Liver (tissue), 9 donors: ENCODE results near the gene PFDN6. TPM values are rescaled to one million over a fixed set of nuclear protein-coding genes. Genes with fewer than 3 reads are reported as not detected.

Experiments used
- DNase-seq: peaks from one replicate; pipeline ENCODE4 v3.0.0-alpha.2; 2017; ENCODE audit warnings: low spot score
- H3K27ac ChIP-seq, 2 donors: one replicate each; pipeline ENCODE4 v1.7.0; 2013; ENCODE audit warnings: inconsistent platforms in 2 of 2, low read length in 2 of 2, control low read depth in 1 of 2, low read depth in 1 of 2, mild to moderate bottlenecking in 1 of 2
- H3K27me3 ChIP-seq, 4 donors: one replicate each; pipeline versions ENCODE4 v1.6.1 to v1.7.0; 2013; ENCODE audit warnings: low read length in 3 of 4, inconsistent platforms in 1 of 4, mild to moderate bottlenecking in 1 of 4, moderate library complexity in 1 of 4; ENCODE audit not compliant: control insufficient read depth in 4 of 4, insufficient read depth in 4 of 4
- H3K36me3 ChIP-seq, 4 donors: one replicate each; pipeline versions ENCODE4 v1.6.1 to v1.7.0; 2013; ENCODE audit warnings: low read length in 3 of 4, mild to moderate bottlenecking in 3 of 4, low read depth in 1 of 4, moderate library complexity in 1 of 4; ENCODE audit not compliant: control insufficient read depth in 4 of 4, insufficient read depth in 3 of 4
- H3K4me1 ChIP-seq, 4 donors: one replicate each; pipeline versions ENCODE4 v1.6.1 to v1.7.0; 2013; ENCODE audit warnings: low read length in 3 of 4, mild to moderate bottlenecking in 3 of 4, moderate library complexity in 1 of 4; ENCODE audit not compliant: control insufficient read depth in 4 of 4, insufficient read depth in 4 of 4
- H3K4me3 ChIP-seq, 3 donors: one replicate each; pipeline versions ENCODE4 v1.6.1 to v1.7.0; 2013; ENCODE audit warnings: low read length in 3 of 3, control low read depth in 1 of 3, low read depth in 1 of 3, mild to moderate bottlenecking in 1 of 3
- H3K9ac ChIP-seq, 2 donors: one replicate each; pipeline ENCODE4 v1.7.0; 2013; ENCODE audit warnings: low read length in 2 of 2, mild to moderate bottlenecking in 2 of 2, moderate library complexity in 2 of 2, control low read depth in 1 of 2, low read depth in 1 of 2
- H3K9me3 ChIP-seq, 4 donors: one replicate each; pipeline versions ENCODE4 v1.6.1 to v1.7.0; 2013; ENCODE audit warnings: low read length in 3 of 4; ENCODE audit not compliant: control insufficient read depth in 4 of 4
- EGR1 ChIP-seq, 2 donors: IDR thresholded peaks; 2 replicates each; pipeline ENCODE4 v1.6.1; 2016 to 2018; ENCODE audit warnings: antibody characterized with exemption in 2 of 2, low read depth in 2 of 2
- FOXA1 ChIP-seq: IDR thresholded peaks from 2 replicates; pipeline ENCODE4 v1.6.1; 2016; ENCODE audit warnings: antibody characterized with exemption
- FOXA2 ChIP-seq: IDR thresholded peaks from 2 replicates; pipeline ENCODE4 v1.6.1; 2016; ENCODE audit warnings: antibody characterized with exemption
- GABPA ChIP-seq, 2 donors: IDR thresholded peaks in 1 of 2; conservative IDR thresholded peaks in 1 of 2; 2 replicates each; pipeline ENCODE4 v1.6.1; 2016; ENCODE audit warnings: antibody characterized with exemption in 2 of 2, mild to moderate bottlenecking in 1 of 2, moderate library complexity in 1 of 2
- HNF4A ChIP-seq, 2 donors: conservative IDR thresholded peaks; 2 replicates each; pipeline ENCODE4 v1.6.1; 2016; ENCODE audit warnings: antibody characterized with exemption in 2 of 2, mild to moderate bottlenecking in 2 of 2
- HNF4G ChIP-seq: IDR thresholded peaks from 2 replicates; pipeline ENCODE4 v1.6.1; 2016; ENCODE audit warnings: antibody characterized with exemption
- JUND ChIP-seq, 2 donors: IDR thresholded peaks; 2 replicates each; pipeline ENCODE4 v1.6.1; 2016; ENCODE audit warnings: antibody characterized with exemption in 2 of 2
- NR2F2 ChIP-seq: IDR thresholded peaks from 2 replicates; pipeline ENCODE4 v1.6.1; 2016; ENCODE audit warnings: antibody characterized with exemption
- RAD21 ChIP-seq, 2 donors: IDR thresholded peaks; 2 replicates each; pipeline ENCODE4 v1.6.1; 2016; ENCODE audit warnings: antibody characterized with exemption in 2 of 2, mild to moderate bottlenecking in 2 of 2
- SP1 ChIP-seq: IDR thresholded peaks from 2 replicates; pipeline ENCODE4 v1.6.1; 2018; ENCODE audit warnings: antibody characterized with exemption, mild to moderate bottlenecking
- TAF1 ChIP-seq: conservative IDR thresholded peaks from 2 replicates; pipeline ENCODE4 v1.6.1; 2016; ENCODE audit warnings: antibody characterized with exemption, mild to moderate bottlenecking
- YY1 ChIP-seq: IDR thresholded peaks from 2 replicates; pipeline ENCODE4 v1.6.1; 2016; ENCODE audit warnings: antibody characterized with exemption, mild to moderate bottlenecking
- WGBS: extraction: QIAGEN DNeasy Blood & Tissue Kit; methylation state at CpG from one replicate; pipeline ENCODE4 v1.1.7; 2013; 5-methylcytosine and 5-hydroxymethylcytosine counted together
- polyA plus RNA-seq, 2 donors: library from polyadenylated mRNA; stranded (reverse) in 1 of 2; unstranded in 1 of 2; fragments of 200-250 nt in 1 of 2; fragments of >200 nt in 1 of 2; fragmentation: Nextera tagmentation in 1 of 2; extraction: Ambion mirVana in 1 of 2; gene quantifications; one replicate each; pipeline versions ENCODE4 v1.2.1 to v1.2.3, GENCODE V29; 2013 to 2015
- total RNA-seq, 2 donors: library from RNA; depleted of rRNA; stranded (reverse); fragments of >200 nt; gene quantifications; one replicate each; pipeline ENCODE4 v1.2.3, GENCODE V29; 2014
- TF ChIP-seq, protein P1 (sequence below): IDR thresholded peaks from 2 replicates; pipeline ENCODE4 v1.6.1; 2016; ENCODE audit warnings: antibody characterized with exemption, mild to moderate bottlenecking
- TF ChIP-seq, protein P2 (sequence below): IDR thresholded peaks from 2 replicates; pipeline ENCODE4 v1.6.1; 2016; ENCODE audit warnings: antibody characterized with exemption
- TF ChIP-seq, protein P3 (sequence below): IDR thresholded peaks from 2 replicates; pipeline ENCODE4 v1.6.1; 2016; ENCODE audit warnings: antibody characterized with exemption
- TF ChIP-seq, protein P4 (sequence below): IDR thresholded peaks from 2 replicates; pipeline ENCODE4 v1.6.1; 2016; ENCODE audit warnings: antibody characterized with exemption
- TF ChIP-seq, protein P5 (sequence below): fragments of 150-350 bp; IDR thresholded peaks from 2 replicates; pipeline ENCODE4 v1.5.1; 2017; ENCODE audit warnings: improper control_type of control experiment, low read depth, low read length; ENCODE audit not compliant: missing input control
- donor health status: healthy.
- donor health status: healthy.
- donor health status: healthy.
- donor health status: healthy.
- donor health status: healthy.

PFDN6 gene
- total and polyA plus RNA-seq, 4 donors, result 6.5 to 60.1 (median 17.4) TPM

DNA sequence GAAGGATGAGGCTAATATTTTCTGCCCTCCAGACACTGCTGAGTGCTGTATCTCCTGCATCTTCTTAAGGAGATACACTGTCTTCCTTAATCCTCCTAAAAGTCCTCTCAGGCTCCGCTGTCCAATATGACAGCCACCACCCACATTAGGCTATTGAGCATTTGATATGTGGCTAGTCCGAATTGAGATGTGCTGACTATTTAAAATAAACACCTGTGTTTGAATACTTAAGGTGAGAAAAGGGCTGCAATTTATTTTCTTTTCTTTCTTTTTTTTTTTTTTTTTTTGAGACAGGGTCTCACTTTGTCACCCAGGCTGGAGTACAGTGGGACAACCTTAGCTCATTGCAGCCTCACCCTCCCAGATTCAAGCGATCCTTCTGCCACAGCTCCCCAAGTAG, 12.5 kb downstream of the PFDN6 start:
- Histone ChIP-seq H3K9me3 (no peaks in the 10 kb centered on the region), H3K27me3 (no peaks in the 10 kb centered on the region), H3K4me3 (no peak overlapping the region), H3K27ac (no peak overlapping the region), H3K36me3 (peaks cover 6 to 24% (median 12%) of the 10 kb centered on the region in 4 donors), H3K4me1 (peaks cover 7 to 22% (median 20%) of the 10 kb centered on the region in 4 donors), H3K9ac (no peak overlapping the region)
- WGBS, result 88% methylated on average over 3 of the region's 3 CpGs
- DNase-seq, result no peak
- TF ChIP-seq GABPA (IDR thresholded peaks at IDR 0.05 in 1 of 2, conservative IDR thresholded peaks at IDR 0.05 in 1 of 2) (no peak), TAF1 (no peak), HNF4G (no peak), RAD21 (IDR thresholded peaks at IDR 0.05) (no peak), YY1 (no peak), JUND (IDR thresholded peaks at IDR 0.05) (no peak), FOXA2 (no peak), EGR1 (IDR thresholded peaks at IDR 0.05; ENCODE audit: low read depth in 2 of 2) (no peak), FOXA1 (no peak), NR2F2 (no peak), HNF4A (conservative IDR thresholded peaks at IDR 0.05) (no peak), SP1 (no peak)
- TF ChIP-seq, protein P1, sequence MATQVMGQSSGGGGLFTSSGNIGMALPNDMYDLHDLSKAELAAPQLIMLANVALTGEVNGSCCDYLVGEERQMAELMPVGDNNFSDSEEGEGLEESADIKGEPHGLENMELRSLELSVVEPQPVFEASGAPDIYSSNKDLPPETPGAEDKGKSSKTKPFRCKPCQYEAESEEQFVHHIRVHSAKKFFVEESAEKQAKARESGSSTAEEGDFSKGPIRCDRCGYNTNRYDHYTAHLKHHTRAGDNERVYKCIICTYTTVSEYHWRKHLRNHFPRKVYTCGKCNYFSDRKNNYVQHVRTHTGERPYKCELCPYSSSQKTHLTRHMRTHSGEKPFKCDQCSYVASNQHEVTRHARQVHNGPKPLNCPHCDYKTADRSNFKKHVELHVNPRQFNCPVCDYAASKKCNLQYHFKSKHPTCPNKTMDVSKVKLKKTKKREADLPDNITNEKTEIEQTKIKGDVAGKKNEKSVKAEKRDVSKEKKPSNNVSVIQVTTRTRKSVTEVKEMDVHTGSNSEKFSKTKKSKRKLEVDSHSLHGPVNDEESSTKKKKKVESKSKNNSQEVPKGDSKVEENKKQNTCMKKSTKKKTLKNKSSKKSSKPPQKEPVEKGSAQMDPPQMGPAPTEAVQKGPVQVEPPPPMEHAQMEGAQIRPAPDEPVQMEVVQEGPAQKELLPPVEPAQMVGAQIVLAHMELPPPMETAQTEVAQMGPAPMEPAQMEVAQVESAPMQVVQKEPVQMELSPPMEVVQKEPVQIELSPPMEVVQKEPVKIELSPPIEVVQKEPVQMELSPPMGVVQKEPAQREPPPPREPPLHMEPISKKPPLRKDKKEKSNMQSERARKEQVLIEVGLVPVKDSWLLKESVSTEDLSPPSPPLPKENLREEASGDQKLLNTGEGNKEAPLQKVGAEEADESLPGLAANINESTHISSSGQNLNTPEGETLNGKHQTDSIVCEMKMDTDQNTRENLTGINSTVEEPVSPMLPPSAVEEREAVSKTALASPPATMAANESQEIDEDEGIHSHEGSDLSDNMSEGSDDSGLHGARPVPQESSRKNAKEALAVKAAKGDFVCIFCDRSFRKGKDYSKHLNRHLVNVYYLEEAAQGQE, result no peak
- TF ChIP-seq, protein P2, sequence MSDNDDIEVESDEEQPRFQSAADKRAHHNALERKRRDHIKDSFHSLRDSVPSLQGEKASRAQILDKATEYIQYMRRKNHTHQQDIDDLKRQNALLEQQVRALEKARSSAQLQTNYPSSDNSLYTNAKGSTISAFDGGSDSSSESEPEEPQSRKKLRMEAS, result no peak
- TF ChIP-seq, protein P3, sequence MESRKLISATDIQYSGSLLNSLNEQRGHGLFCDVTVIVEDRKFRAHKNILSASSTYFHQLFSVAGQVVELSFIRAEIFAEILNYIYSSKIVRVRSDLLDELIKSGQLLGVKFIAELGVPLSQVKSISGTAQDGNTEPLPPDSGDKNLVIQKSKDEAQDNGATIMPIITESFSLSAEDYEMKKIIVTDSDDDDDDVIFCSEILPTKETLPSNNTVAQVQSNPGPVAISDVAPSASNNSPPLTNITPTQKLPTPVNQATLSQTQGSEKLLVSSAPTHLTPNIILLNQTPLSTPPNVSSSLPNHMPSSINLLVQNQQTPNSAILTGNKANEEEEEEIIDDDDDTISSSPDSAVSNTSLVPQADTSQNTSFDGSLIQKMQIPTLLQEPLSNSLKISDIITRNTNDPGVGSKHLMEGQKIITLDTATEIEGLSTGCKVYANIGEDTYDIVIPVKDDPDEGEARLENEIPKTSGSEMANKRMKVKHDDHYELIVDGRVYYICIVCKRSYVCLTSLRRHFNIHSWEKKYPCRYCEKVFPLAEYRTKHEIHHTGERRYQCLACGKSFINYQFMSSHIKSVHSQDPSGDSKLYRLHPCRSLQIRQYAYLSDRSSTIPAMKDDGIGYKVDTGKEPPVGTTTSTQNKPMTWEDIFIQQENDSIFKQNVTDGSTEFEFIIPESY, result no peak
- TF ChIP-seq, protein P4, sequence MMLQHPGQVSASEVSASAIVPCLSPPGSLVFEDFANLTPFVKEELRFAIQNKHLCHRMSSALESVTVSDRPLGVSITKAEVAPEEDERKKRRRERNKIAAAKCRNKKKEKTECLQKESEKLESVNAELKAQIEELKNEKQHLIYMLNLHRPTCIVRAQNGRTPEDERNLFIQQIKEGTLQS, result no peak
- TF ChIP-seq, protein P5, sequence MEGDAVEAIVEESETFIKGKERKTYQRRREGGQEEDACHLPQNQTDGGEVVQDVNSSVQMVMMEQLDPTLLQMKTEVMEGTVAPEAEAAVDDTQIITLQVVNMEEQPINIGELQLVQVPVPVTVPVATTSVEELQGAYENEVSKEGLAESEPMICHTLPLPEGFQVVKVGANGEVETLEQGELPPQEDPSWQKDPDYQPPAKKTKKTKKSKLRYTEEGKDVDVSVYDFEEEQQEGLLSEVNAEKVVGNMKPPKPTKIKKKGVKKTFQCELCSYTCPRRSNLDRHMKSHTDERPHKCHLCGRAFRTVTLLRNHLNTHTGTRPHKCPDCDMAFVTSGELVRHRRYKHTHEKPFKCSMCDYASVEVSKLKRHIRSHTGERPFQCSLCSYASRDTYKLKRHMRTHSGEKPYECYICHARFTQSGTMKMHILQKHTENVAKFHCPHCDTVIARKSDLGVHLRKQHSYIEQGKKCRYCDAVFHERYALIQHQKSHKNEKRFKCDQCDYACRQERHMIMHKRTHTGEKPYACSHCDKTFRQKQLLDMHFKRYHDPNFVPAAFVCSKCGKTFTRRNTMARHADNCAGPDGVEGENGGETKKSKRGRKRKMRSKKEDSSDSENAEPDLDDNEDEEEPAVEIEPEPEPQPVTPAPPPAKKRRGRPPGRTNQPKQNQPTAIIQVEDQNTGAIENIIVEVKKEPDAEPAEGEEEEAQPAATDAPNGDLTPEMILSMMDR, result no peak

DNA sequence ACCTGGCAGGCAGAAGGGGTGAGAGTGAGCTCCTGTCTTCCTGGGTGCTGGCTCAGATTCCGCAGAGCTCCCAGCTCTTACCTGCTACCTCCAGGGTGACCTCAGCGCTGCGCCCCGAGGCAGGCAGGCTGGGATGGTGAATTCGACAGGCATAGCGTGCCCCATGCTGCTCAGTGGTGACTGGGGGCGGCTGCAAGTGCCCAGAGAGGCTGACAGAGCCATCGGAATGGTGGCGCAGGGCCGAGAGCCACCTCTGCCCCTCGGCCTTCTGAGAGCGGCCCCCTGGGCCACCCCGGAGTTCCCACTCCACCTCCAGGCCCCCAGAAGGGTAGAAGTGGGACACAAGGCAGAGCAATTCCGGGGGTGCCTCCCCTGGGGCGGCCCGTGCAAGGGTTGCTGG, 14.8 kb downstream of the PFDN6 start:
- 94% methylated on average over 16 of the region's 16 CpGs for WGBS
- peaks cover 6 to 24% (median 15%) of the 10 kb centered on the region in 4 donors for H3K36me3 ChIP-seq
- no peak overlapping the region for H3K27ac ChIP-seq

More for the DNA sequence above, 14.8 kb downstream of the PFDN6 start:
- no peak for DNase-seq
- Histone ChIP-seq H3K4me1 (peaks cover 4 to 9% (median 7%) of the 10 kb centered on the region in 4 donors), H3K9ac (no peak overlapping the region), H3K27me3 (no peaks in the 10 kb centered on the region), H3K9me3 (no peaks in the 10 kb centered on the region), H3K4me3 (no peak overlapping the region)
- TF ChIP-seq, protein P1, result no peak
- TF ChIP-seq, protein P4, result no peak
- TF ChIP-seq SP1 (no peak), FOXA1 (no peak), GABPA (IDR thresholded peaks at IDR 0.05 in 1 of 2, conservative IDR thresholded peaks at IDR 0.05 in 1 of 2) (no peak), EGR1 (IDR thresholded peaks at IDR 0.05; ENCODE audit: low read depth in 2 of 2) (no peak), RAD21 (IDR thresholded peaks at IDR 0.05) (no peak)
